ENCODE data around the gene TBCK.
A peak's percentile ranks its signal among the peaks of the same experiment; 100 is the strongest.

TBCK gene

DNA sequence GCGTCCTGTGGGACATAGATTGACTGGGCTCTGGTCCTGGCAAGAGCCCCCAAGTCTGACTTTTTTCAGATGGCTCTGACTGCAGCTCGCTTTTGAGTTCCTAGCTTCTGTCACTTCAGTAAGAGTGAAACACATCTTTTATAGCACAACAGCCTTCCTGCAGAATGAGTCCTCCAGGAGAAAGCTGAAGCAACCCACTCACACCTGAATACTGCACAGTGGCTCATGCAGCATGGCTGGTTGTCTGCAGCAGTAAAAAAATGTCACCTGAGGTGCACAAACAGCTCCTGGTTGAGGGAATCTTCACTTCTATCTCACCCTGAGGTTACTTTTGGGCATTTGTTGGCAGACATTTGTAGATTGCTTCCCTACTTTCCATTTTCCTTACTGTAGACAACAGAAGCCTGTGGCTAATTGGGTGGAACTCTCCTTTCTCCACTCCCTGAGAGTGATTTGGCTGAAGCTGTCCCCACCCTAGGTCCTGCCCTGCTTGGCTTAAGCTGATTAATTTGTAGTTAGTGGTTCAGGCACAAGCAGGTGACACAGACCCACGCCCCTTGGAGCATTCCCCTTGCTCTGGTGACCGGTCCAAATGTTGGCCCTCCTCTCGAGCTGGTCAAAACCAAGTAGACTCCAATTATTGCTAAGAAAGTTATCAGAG lies 321.0 kb downstream of the TBCK start:
- TF ChIP-seq, protein P1, sequence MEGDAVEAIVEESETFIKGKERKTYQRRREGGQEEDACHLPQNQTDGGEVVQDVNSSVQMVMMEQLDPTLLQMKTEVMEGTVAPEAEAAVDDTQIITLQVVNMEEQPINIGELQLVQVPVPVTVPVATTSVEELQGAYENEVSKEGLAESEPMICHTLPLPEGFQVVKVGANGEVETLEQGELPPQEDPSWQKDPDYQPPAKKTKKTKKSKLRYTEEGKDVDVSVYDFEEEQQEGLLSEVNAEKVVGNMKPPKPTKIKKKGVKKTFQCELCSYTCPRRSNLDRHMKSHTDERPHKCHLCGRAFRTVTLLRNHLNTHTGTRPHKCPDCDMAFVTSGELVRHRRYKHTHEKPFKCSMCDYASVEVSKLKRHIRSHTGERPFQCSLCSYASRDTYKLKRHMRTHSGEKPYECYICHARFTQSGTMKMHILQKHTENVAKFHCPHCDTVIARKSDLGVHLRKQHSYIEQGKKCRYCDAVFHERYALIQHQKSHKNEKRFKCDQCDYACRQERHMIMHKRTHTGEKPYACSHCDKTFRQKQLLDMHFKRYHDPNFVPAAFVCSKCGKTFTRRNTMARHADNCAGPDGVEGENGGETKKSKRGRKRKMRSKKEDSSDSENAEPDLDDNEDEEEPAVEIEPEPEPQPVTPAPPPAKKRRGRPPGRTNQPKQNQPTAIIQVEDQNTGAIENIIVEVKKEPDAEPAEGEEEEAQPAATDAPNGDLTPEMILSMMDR (IDR thresholded peaks at IDR 0.05; ENCODE audit: insufficient read depth, low read depth, low read length, missing control alignments) = no peak
- DNase-seq (ENCODE audit: low read depth) = no peak
- H3K4me3 ChIP-seq (ENCODE audit: low read length) = no peak overlapping the region

DNA sequence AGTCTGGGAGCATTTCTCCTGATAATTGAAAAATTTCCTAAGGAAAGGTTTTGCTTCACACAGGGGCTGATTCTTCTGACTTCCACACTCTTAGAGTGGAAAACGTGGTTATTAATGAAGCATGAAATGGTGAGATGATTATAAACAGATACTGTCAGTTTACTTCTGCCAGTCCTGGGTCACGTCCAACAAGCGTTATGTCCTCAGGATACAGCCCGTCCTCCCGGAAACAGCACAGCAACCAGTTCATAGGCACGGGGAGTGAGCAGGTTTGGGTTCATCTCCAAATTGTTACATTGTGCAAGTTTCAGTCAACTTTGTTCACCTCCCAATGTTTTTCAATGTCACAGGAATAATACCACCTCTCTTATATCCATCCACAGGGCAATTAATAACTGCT lies 321.9 kb downstream of the TBCK start:
- TF ChIP-seq, protein P1 (IDR thresholded peaks at IDR 0.05; ENCODE audit: insufficient read depth, low read depth, low read length, missing control alignments) = no peak
- DNase-seq (ENCODE audit: low read depth) = peak; percentile 32
- H3K4me3 ChIP-seq (ENCODE audit: low read length) = no peak overlapping the region

DNA sequence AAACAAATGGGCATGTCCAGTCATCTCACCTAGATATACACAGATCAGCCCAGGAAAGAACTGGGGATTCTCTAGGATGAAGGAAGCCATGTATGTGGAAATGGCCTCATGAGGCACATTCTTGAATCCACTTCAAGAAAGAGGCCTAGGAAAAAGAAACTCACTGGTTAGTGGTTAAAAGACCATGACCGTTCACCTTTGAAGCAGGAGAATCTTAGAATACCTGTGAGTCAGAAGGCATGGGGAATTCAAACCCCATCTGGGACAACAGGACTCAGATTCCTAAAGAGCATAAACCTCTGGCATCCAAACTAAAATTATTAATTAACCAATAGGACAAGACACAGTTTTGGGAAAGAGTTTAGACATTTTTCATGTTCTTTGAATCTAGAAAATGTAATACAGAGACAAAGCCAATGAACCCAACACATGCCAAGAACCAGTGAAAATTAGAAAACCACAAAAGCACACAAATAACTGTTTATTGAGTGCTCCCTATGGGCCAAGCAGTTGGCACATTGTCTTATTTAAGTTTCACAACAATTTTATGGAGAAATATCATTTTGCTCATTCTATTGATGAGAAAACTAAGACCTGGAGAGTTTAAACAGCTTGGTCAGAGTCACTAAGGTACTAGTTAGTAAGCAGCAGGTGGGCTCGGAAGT lies 323.2 kb downstream of the TBCK start:
- H3K4me3 ChIP-seq (ENCODE audit: low read length) = no peak overlapping the region
- peak; percentile 38 for DNase-seq (ENCODE audit: low read depth)
- TF ChIP-seq, protein P1 (IDR thresholded peaks at IDR 0.05; ENCODE audit: insufficient read depth, low read depth, low read length, missing control alignments) = no peak

DNA sequence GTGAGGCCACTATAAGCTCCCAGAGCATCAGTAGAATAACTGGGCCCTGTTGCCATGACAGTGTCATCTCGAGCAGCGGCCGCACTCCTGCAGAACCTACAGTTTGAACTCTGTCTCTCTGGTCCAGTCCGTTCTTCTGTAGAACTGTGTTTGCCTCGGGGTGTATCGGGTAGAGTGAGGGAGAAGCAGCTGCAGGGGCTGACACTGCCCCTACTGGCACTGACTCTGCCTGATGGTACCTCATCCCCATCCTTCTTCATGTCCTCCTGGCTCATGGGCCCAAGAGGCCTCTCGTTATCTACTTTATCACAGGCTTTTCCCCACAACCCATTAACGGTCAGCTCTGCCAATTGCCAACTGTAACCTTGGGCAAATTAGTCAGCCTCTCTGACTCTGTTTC lies 324.3 kb downstream of the TBCK start:
- TF ChIP-seq, protein P1 (IDR thresholded peaks at IDR 0.05; ENCODE audit: insufficient read depth, low read depth, low read length, missing control alignments) = no peak
- DNase-seq (ENCODE audit: low read depth) = no peak
- H3K4me3 ChIP-seq (ENCODE audit: low read length) = no peak overlapping the region

Data from epithelial cell of esophagus (primary cell).